ENCODE data around the gene LEP. TPM values are rescaled to one million over a fixed set of nuclear protein-coding genes. Genes with fewer than 3 reads are reported as not detected.
A peak's percentile ranks its signal among the peaks of the same experiment; 100 is the strongest.

Gene LEP
- total RNA-seq, 1 experiment from 2014 or later, result not detected

DNA sequence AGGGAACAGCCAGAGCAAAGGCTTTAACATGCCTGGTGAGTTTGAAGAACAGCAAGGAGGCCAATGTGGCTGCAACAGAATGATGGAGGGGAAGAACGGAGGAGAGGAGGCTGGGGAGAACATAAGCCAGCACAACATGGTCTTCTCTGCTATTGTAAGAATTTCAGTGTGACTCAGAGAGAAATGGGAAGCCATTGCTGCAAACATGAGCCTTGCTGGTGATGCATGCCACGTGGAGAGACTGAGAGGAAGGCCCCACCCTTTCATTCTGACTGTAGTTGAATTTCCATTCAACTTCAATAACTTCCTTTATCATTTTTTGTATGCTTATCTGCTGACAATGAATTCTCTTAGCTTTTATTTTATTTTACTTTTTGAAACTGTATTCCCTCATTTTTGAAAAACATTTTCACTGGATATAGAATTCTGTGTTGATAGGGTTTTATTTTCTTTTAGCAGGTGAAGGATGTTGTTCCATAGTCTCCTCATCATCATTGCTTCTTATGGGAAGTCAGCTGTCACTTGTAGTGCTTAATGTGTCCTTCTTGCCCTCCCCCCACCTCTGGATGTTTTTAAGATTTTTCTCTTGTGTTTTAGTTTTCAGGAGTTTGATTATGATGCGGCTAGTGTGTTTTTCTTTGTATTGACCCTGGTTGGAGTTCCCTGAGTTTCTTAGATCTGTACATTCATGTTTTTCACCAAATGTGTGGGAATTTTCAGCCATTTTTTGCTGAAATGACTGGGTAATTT, 46.4 kb upstream of the LEP start:
- H3K9ac ChIP-seq (ENCODE audit: extremely low read depth, insufficient read length, low read length), result no peak overlapping the region
- no peaks in the 10 kb centered on the region for H4K20me1 ChIP-seq (ENCODE audit: control insufficient read depth, insufficient read depth, insufficient read length)
- H2BK15ac ChIP-seq (ENCODE audit: low read depth, low read length), result no peak overlapping the region
- no peak overlapping the region for H2BK5ac ChIP-seq (ENCODE audit: insufficient read length, low read length)
- no peaks in the 10 kb centered on the region for H3K79me1 ChIP-seq (ENCODE audit: insufficient read depth, low read depth, low read length, poor library complexity, severe bottlenecking)
- H2BK120ac ChIP-seq (ENCODE audit: low read depth, low read length, poor library complexity, severe bottlenecking), result no peak overlapping the region
- peaks cover 28 to 30% of the 10 kb centered on the region in 2 experiments for H3K9me3 Mint-ChIP-seq
- H3K79me2 ChIP-seq (ENCODE audit: insufficient read depth, low read length), result no peaks in the 10 kb centered on the region
- H4K91ac ChIP-seq (ENCODE audit: insufficient read length, low read depth, low read length), result no peak overlapping the region
- H2BK20ac ChIP-seq (ENCODE audit: low read depth, low read length, poor library complexity, severe bottlenecking), result no peak overlapping the region
- H3K56ac ChIP-seq (ENCODE audit: insufficient read length, low read depth, low read length), result no peak overlapping the region
- no peak overlapping the region for H2BK12ac ChIP-seq (ENCODE audit: insufficient read length, low read depth, low read length)
- H3K27me3 Mint-ChIP-seq (ENCODE audit: low read depth), result peaks cover 65% of the 10 kb centered on the region
- no peaks in the 10 kb centered on the region for H3K23me2 ChIP-seq (ENCODE audit: insufficient read length, low read depth, low read length, poor library complexity, severe bottlenecking)
- no peak overlapping the region for H3K18ac ChIP-seq (ENCODE audit: insufficient read length, low read depth, low read length)
- no peak overlapping the region for H3K23ac ChIP-seq (ENCODE audit: insufficient read length, low read depth, low read length)
- H3K14ac ChIP-seq (ENCODE audit: insufficient read depth, low read length), result no peak overlapping the region
- no peak overlapping the region for H3K4ac ChIP-seq (ENCODE audit: low read depth, low read length)
- no peak overlapping the region for H4K5ac ChIP-seq (ENCODE audit: insufficient read length, low read depth, low read length)
- DNase-seq, result peak; percentile 14
- H3K36me3 Mint-ChIP-seq (ENCODE audit: insufficient read depth in 1 of 3, low read depth in 3 of 3), result peaks cover 8 to 21% (median 10%) of the 10 kb centered on the region in 3 experiments
- H3T11ph ChIP-seq (ENCODE audit: low read length), result no peak overlapping the region
- H3K4me3 Mint-ChIP-seq, result no peak overlapping the region
- no peak overlapping the region for H2AK5ac ChIP-seq (ENCODE audit: insufficient read length, low read length)
- no peak overlapping the region for H4K8ac ChIP-seq (replicated peaks; ENCODE audit: insufficient read length, low read depth, low read length)
- no peak for TF ChIP-seq CTCF (conservative IDR thresholded peaks at IDR 0.05)
- no peak overlapping the region for H2AFZ ChIP-seq (ENCODE audit: low read length)
- no peaks in the 10 kb centered on the region for H3K9me3 ChIP-seq (ENCODE audit: control insufficient read depth, low read depth, low read length)
- H3K4me1 Mint-ChIP-seq, result peaks cover 18 to 19% of the 10 kb centered on the region in 2 experiments
- H3K27ac Mint-ChIP-seq, result no peak overlapping the region
- H3K27me3 ChIP-seq (ENCODE audit: insufficient read depth, low read length), result 0 out of 2 replicates have a peak, but pooled peaks cover 1% of the 10 kb centered on the region
- H3K4me2 ChIP-seq (ENCODE audit: insufficient read depth, insufficient read length, low read length), result no peak overlapping the region
- no CpG with 5 or more reads among the region's 3 CpGs for WGBS (ENCODE audit: extremely low coverage, insufficient read length, low lambda C conversion rate)
- H3K4me1 ChIP-seq (ENCODE audit: insufficient read depth, low read length), result no peaks in the 10 kb centered on the region; the same call in 1 of the 2 replicates
- H3K27ac ChIP-seq (ENCODE audit: insufficient read length, low read depth, low read length), result no peak overlapping the region

Data from H9 (cell line).